GM12878 (cell line): Measurements from ENCODE around the gene TMTC1. TPM values are rescaled to one million over a fixed set of nuclear protein-coding genes. Genes with fewer than 3 reads are reported as not detected.
A peak's percentile ranks its signal among the peaks of the same experiment; 100 is the strongest.

Experiments used
- ATAC-seq: fragments of 200-7000 bp; cut with Tn5 transposase; 3 replicates; pipeline ENCODE4 v1.9.1; 2020; ENCODE audit warnings: mild to moderate bottlenecking, moderate library complexity
- BruUV-seq: library from RNA; stranded (reverse); fragments of 400-500 nt; replicated peaks from 2 replicates; lab custom pipeline; 2021; lab: Mats Ljungman, UMichigan
- CTCF ChIA-PET: fragments of 300-600 bp; sonication (Branson Sonifier 250); formaldehyde crosslinking; extraction: SDS; loops from one replicate; lab custom pipeline; 2021; ENCODE audit warnings: inconsistent platforms; lab: Yijun Ruan, JAX
- POLR2A ChIA-PET: fragments of 350-600 bp; formaldehyde crosslinking; extraction: SDS; loops from one replicate; lab custom pipeline; 2021; ENCODE audit warnings: inconsistent platforms; lab: Charles Lee
- RAD21 ChIA-PET: fragments of 300-600 bp; sonication (Branson Sonifier 250); formaldehyde crosslinking; loops from one replicate; lab custom pipeline; 2023; ENCODE audit warnings: antibody characterized with exemption; ENCODE audit not compliant: unreplicated experiment; lab: Charles Lee
- SMC1A ChIA-PET: fragments of 300-600 bp; sonication (Branson Sonifier 250); formaldehyde crosslinking; loops from one replicate; lab custom pipeline; 2023; ENCODE audit not compliant: unreplicated experiment, uncharacterized antibody; lab: Charles Lee
- DNase-seq: peaks from one replicate; pipeline ENCODE4 v3.0.0-alpha.2; 2011; ENCODE audit warnings: low read depth, low spot score
- FAIRE-seq: peaks from 3 replicates; lab custom pipeline; 2011; peaks lifted over from hg19 to GRCh38; lab: Jason Lieb, UNC
- H2AFZ ChIP-seq: 2 replicates; pipeline ENCODE4 v1.6.0; 2011; ENCODE audit warnings: low read depth, low read length, control low read depth; ENCODE audit not compliant: control insufficient read depth
- H3K27ac ChIP-seq: 2 replicates; pipeline ENCODE4 v1.5.1; 2011; ENCODE audit warnings: control low read depth; ENCODE audit not compliant: control insufficient read depth, insufficient read depth
- H3K27me3 ChIP-seq, 2 experiments: replicated peaks in 1 of 2; 2 replicates each; pipeline versions ENCODE4 v1.6.0 to v1.6.1; 2011; ENCODE audit warnings: low read length in 1 of 2; ENCODE audit not compliant: control insufficient read depth in 2 of 2, insufficient read depth in 2 of 2
- H3K36me3 ChIP-seq, 2 experiments: 2 replicates each; pipeline ENCODE4 v1.5.1; 2011; ENCODE audit warnings: low read length in 1 of 2; ENCODE audit not compliant: control insufficient read depth in 2 of 2, insufficient read depth in 2 of 2
- H3K4me1 ChIP-seq: 2 replicates; pipeline ENCODE4 v1.6.1; 2011; ENCODE audit warnings: mild to moderate bottlenecking, low read length, moderate library complexity, mixed read lengths; ENCODE audit not compliant: control insufficient read depth, insufficient read depth
- H3K4me2 ChIP-seq: 2 replicates; pipeline ENCODE4 v1.6.0; 2011; ENCODE audit warnings: control low read depth; ENCODE audit not compliant: control insufficient read depth, insufficient read depth
- H3K4me3 ChIP-seq: fragments of 200-600 bp; sonication (generic); 2 replicates; pipeline ENCODE4 v1.5.1; 2016
- H3K79me2 ChIP-seq: 2 replicates; pipeline ENCODE4 v1.6.0; 2011; ENCODE audit warnings: low read length; ENCODE audit not compliant: control insufficient read depth, insufficient read depth
- H3K9ac ChIP-seq: 2 replicates; pipeline ENCODE4 v1.8.0; 2011; ENCODE audit warnings: low read length, control low read depth, mixed read lengths; ENCODE audit not compliant: control insufficient read depth, insufficient read depth
- H3K9me3 ChIP-seq: replicated peaks from 3 replicates; pipeline ENCODE4 v1.5.1; 2011; ENCODE audit warnings: mild to moderate bottlenecking, low read length; ENCODE audit not compliant: control insufficient read depth, insufficient read depth
- H4K20me1 ChIP-seq: 2 replicates; pipeline ENCODE4 v1.6.0; 2011; ENCODE audit not compliant: control insufficient read depth, insufficient read depth
- ATF7 ChIP-seq: fragments of 450-650 bp; IDR thresholded peaks from 2 replicates; pipeline ENCODE4 v1.6.1; 2016; ENCODE audit warnings: low read depth, mild to moderate bottlenecking
- CEBPZ ChIP-seq: fragments of 150-350 bp; IDR thresholded peaks from 2 replicates; pipeline ENCODE4 v1.6.1; 2016; ENCODE audit warnings: low read depth, low read length
- ETV6 ChIP-seq, 2 experiments: fragments of 450-650 bp in 1 of 2; IDR thresholded peaks in 1 of 2; conservative IDR thresholded peaks in 1 of 2; 2 replicates each; pipeline ENCODE4 v1.6.1; 2014; ENCODE audit warnings: antibody characterized with exemption in 1 of 2, borderline replicate concordance in 1 of 2, low read depth in 1 of 2, mild to moderate bottlenecking in 1 of 2, moderate library complexity in 1 of 2
- KDM1A ChIP-seq: fragments of 200-600 bp; sonication (generic); IDR thresholded peaks from 2 replicates; pipeline ENCODE4 v1.6.1; 2016; ENCODE audit warnings: borderline replicate concordance
- MYC ChIP-seq: IDR thresholded peaks from 2 replicates; pipeline ENCODE4 v1.6.1; 2011; ENCODE audit warnings: mild to moderate bottlenecking, low read length, moderate library complexity, inconsistent platforms; ENCODE audit not compliant: insufficient read depth, insufficient replicate concordance, insufficient read length, severe bottlenecking
- RAD51 ChIP-seq: fragments of 450-650 bp; IDR thresholded peaks from 2 replicates; pipeline ENCODE4 v1.6.1; 2016; ENCODE audit warnings: moderate library complexity, mild to moderate bottlenecking, inconsistent platforms
- RUNX3 ChIP-seq: IDR thresholded peaks from 2 replicates; pipeline ENCODE4 v1.6.1; 2012; ENCODE audit warnings: low read length, inconsistent platforms
- SP1 ChIP-seq: IDR thresholded peaks from one replicate; pipeline ENCODE4 v1.6.1; 2011; ENCODE audit warnings: low read depth, low read length
- SUZ12 ChIP-seq: fragments of 200-600 bp; sonication (generic); IDR thresholded peaks from one replicate; pipeline ENCODE4 v1.6.1; 2018; ENCODE audit warnings: antibody characterized with exemption, mild to moderate bottlenecking; ENCODE audit not compliant: unreplicated experiment
- ZBTB40 ChIP-seq: fragments of 450-650 bp; IDR thresholded peaks from 2 replicates; pipeline ENCODE4 v1.6.1; 2016; ENCODE audit warnings: mild to moderate bottlenecking, moderate library complexity, borderline replicate concordance
- ZSCAN29 ChIP-seq: fragments of 450-650 bp; IDR thresholded peaks from 2 replicates; pipeline ENCODE4 v1.6.1; 2017; ENCODE audit warnings: mild to moderate bottlenecking, moderate library complexity
- WGBS: methylation state at CpG from one replicate; pipeline ENCODE4 v1.1.6; 2016; ENCODE audit warnings: low lambda C conversion rate; ENCODE audit not compliant: insufficient replicate concordance, insufficient coverage; ENCODE audit errors: missing lambda C conversion rate; 5-methylcytosine and 5-hydroxymethylcytosine counted together
- in situ Hi-C: fragments of 300-500 bp; cut with MboI; formaldehyde crosslinking; loops from 9 replicates; pipeline ENCODE4 v1.14.3; 2018; ENCODE audit warnings: mixed read lengths
- intact Hi-C: fragments of 100-400 bp; cut with micrococcal nuclease; formaldehyde crosslinking; loops from one replicate; pipeline ENCODE4 v1.14.2; 2022; ENCODE audit not compliant: unreplicated experiment
- polyA plus RNA-seq, 11 experiments: library from polyadenylated mRNA; depleted of rRNA in 4 of 11; unstranded in 6 of 11; stranded (reverse) in 5 of 11; fragments of >200 nt; fragmentation: Nextera tagmentation in 4 of 11; fragmentation: Illumina TruSeq in 1 of 11; extraction: Ambion mirVana in 4 of 11; extraction: Trizol in 1 of 11; gene quantifications; 1 replicate in 1 of 11; 2 replicates in 10 of 11; pipeline versions ENCODE4 v1.2.1 to v1.2.3, GENCODE V29; 2011 to 2016; ENCODE audit warnings: inconsistent platforms in 2 of 11, missing spikeins in 2 of 11, low read depth in 1 of 11
- total RNA-seq, 4 experiments: library from RNA; depleted of rRNA in 3 of 4; stranded (reverse); fragments of >200 nt in 3 of 4; fragmentation: Illumina TruSeq in 1 of 4; extraction: Trizol in 1 of 4; gene quantifications; 2 replicates each; pipeline versions ENCODE4 v1.2.1 to v1.2.3, GENCODE V29; 2013 to 2021
- TF ChIP-seq, protein P1 (sequence below): fragments of 450-650 bp; IDR thresholded peaks from 2 replicates; pipeline ENCODE4 v1.6.1; 2017; ENCODE audit warnings: antibody characterized with exemption, mild to moderate bottlenecking, moderate library complexity

Gene TMTC1
- total and polyA plus RNA-seq, 10 of the 15 experiments (the other 5 are each of a cell fraction or from before 2014, with no cell fraction given) = 0.10 to 20.9 (median 0.57) TPM

GRCh38 chr12:29552324-29552927 lies 231.3 kb downstream of the TMTC1 start:
- in situ Hi-C loops = loop anchor here (10.0 kb wide), 1 partner anchor 1252 kb away; no protein-coding TSS in a partner anchor
- H3K79me2 ChIP-seq = no peaks in the 10 kb centered on the region
- H3K36me3 ChIP-seq = no peaks in the 10 kb centered on the region
- POLR2A ChIA-PET = interaction anchor here (0.6 kb wide), 1 partner anchor 230 kb away, joined by 3 read pairs; no protein-coding TSS in a partner anchor
- H3K27ac ChIP-seq = no peak overlapping the region
- RAD21 ChIA-PET = interaction anchor here (0.6 to 3.1 kb wide), 35 partner anchors 9 to 582 kb away, joined by 3 to 30 read pairs (median 4); no protein-coding TSS in a partner anchor
- DNase-seq (no peak), ATAC-seq (peak; percentile 98), FAIRE-seq (peak; percentile 81)
- CTCF ChIA-PET = interaction anchor here (0.6 to 6.2 kb wide), 47 partner anchors 8 to 1291 kb away, joined by 3 to 71 read pairs (median 4); partner anchors contain the start of gene TMTC1
- H4K20me1 ChIP-seq = no peaks in the 10 kb centered on the region
- whole genome bisulfite sequencing = 0% methylated on average over 1 of the region's 1 CpG
- SMC1A ChIA-PET = interaction anchor here (0.6 to 4.1 kb wide), 39 partner anchors 9 to 1300 kb away, joined by 3 to 64 read pairs (median 3); no protein-coding TSS in a partner anchor
- intact Hi-C loops = loop anchor here (1.0 to 10.0 kb wide), 7 partner anchors 230 to 1292 kb away; partner anchors contain the start of gene TMTC1
- no peak overlapping the region for H3K4me2 ChIP-seq
- H3K9me3 ChIP-seq = no peaks in the 10 kb centered on the region
- H3K27me3 ChIP-seq = no peaks in the 10 kb centered on the region
- H2AFZ ChIP-seq = no peak overlapping the region
- H3K4me3 ChIP-seq = no peak overlapping the region
- no TSS peak for BruUV-seq
- no peak overlapping the region for H3K9ac ChIP-seq
- no peaks in the 10 kb centered on the region for H3K4me1 ChIP-seq
- no peak for TF ChIP-seq ZSCAN29
- no peak for TF ChIP-seq ZBTB40
- no peak for TF ChIP-seq MYC
- TF ChIP-seq ATF7 = no peak
- TF ChIP-seq SUZ12 = no peak
- no peak for TF ChIP-seq CEBPZ
- TF ChIP-seq RAD51 = no peak
- TF ChIP-seq RUNX3 = peak; percentile 76
- TF ChIP-seq SP1 = no peak
- TF ChIP-seq, protein P1, sequence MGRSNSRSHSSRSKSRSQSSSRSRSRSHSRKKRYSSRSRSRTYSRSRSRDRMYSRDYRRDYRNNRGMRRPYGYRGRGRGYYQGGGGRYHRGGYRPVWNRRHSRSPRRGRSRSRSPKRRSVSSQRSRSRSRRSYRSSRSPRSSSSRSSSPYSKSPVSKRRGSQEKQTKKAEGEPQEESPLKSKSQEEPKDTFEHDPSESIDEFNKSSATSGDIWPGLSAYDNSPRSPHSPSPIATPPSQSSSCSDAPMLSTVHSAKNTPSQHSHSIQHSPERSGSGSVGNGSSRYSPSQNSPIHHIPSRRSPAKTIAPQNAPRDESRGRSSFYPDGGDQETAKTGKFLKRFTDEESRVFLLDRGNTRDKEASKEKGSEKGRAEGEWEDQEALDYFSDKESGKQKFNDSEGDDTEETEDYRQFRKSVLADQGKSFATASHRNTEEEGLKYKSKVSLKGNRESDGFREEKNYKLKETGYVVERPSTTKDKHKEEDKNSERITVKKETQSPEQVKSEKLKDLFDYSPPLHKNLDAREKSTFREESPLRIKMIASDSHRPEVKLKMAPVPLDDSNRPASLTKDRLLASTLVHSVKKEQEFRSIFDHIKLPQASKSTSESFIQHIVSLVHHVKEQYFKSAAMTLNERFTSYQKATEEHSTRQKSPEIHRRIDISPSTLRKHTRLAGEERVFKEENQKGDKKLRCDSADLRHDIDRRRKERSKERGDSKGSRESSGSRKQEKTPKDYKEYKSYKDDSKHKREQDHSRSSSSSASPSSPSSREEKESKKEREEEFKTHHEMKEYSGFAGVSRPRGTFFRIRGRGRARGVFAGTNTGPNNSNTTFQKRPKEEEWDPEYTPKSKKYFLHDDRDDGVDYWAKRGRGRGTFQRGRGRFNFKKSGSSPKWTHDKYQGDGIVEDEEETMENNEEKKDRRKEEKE = no peak
- TF ChIP-seq KDM1A = no peak
- TF ChIP-seq ETV6 (conservative IDR thresholded peaks at IDR 0.05 in 1 of 2, IDR thresholded peaks at IDR 0.05 in 1 of 2; ENCODE audit: borderline replicate concordance in 1 of 2, low read depth in 1 of 2) = no peak
